ENCODE measurements around the gene ESF1. TPM values are rescaled to one million over a fixed set of nuclear protein-coding genes. Genes with fewer than 3 reads are reported as not detected.

ESF1 gene
- total and polyA plus RNA-seq, 2 of the 8 experiments (the other 6 are each of a cell fraction or from before 2014, with no cell fraction given) = 1.1 to 32.9 TPM

GRCh38 chr20:13708234-13708633, 76.5 kb downstream of the ESF1 start:
- H3K79me1 ChIP-seq (ENCODE audit: low read depth, low read length) = no peaks in the 10 kb centered on the region
- no peak overlapping the region for H2AK5ac ChIP-seq (ENCODE audit: low read depth, low read length)
- ChIA-PET POLR2A (ENCODE audit: partially characterized antibody) (no interaction called here), CTCF (ENCODE audit: partially characterized antibody) (no interaction called here)
- no peak overlapping the region for H2BK20ac ChIP-seq (ENCODE audit: low read length)
- no peak overlapping the region for H2BK5ac ChIP-seq (ENCODE audit: low read depth, low read length)
- no peaks in the 10 kb centered on the region for H3K4me1 ChIP-seq (replicated peaks in 1 of 4; ENCODE audit: control insufficient read depth in 3 of 4, insufficient read depth in 4 of 4, low read length in 3 of 4)
- no peaks in the 10 kb centered on the region for H4K20me1 ChIP-seq (replicated peaks in 1 of 2; ENCODE audit: control insufficient read depth in 1 of 2, insufficient read depth in 2 of 2, low read length in 2 of 2)
- no peak overlapping the region for H2BK12ac ChIP-seq (ENCODE audit: low read depth, low read length)
- no peak overlapping the region for H3K9ac ChIP-seq (replicated peaks in 1 of 4; ENCODE audit: extremely low read depth in 1 of 4, low read depth in 3 of 4, low read length in 3 of 4)
- H2BK15ac ChIP-seq (ENCODE audit: low read length) = no peak overlapping the region
- no peaks in the 10 kb centered on the region for H3K27me3 ChIP-seq (replicated peaks in 1 of 4; ENCODE audit: control insufficient read depth in 3 of 4, extremely low read depth in 1 of 4, insufficient read depth in 3 of 4, low read length in 3 of 4)
- H3K4me2 ChIP-seq (ENCODE audit: insufficient read depth in 1 of 2, low read depth in 2 of 2, low read length in 2 of 2) = no peak overlapping the region
- no peak overlapping the region for H4K8ac ChIP-seq (ENCODE audit: extremely low read depth, insufficient read depth, low read length)
- H3K9me3 ChIP-seq (ENCODE audit: insufficient read depth in 2 of 2, low read depth in 1 of 2, low read length in 1 of 2) = peaks cover 5 to 7% of the 10 kb centered on the region in 2 experiments; a peak in 2 of 4 replicates
- DNase-seq (ENCODE audit: low read depth in 1 of 2, low spot score in 2 of 2) (no peak), FAIRE-seq (no peak)
- H2BK120ac ChIP-seq (replicated peaks; ENCODE audit: low read depth, low read length) = no peak overlapping the region
- no peak overlapping the region for H4K5ac ChIP-seq (ENCODE audit: insufficient read length, low read depth, low read length)
- H4K91ac ChIP-seq (replicated peaks; ENCODE audit: insufficient read length, low read length) = no peak overlapping the region
- no peak overlapping the region for H3K14ac ChIP-seq (ENCODE audit: insufficient read length)
- peaks cover 0 to 13% (median 4%) of the 10 kb centered on the region in 4 experiments; a peak in 3 of 8 replicates for H3K36me3 ChIP-seq (ENCODE audit: control insufficient read depth in 2 of 4, insufficient read depth in 4 of 4, low read length in 3 of 4)
- no peaks in the 10 kb centered on the region for H3K79me2 ChIP-seq (ENCODE audit: control insufficient read depth in 1 of 2, insufficient read depth in 2 of 2, low read length in 2 of 2)
- H3K27ac ChIP-seq (ENCODE audit: low read depth, low read length) = no peak overlapping the region
- H3K4ac ChIP-seq (replicated peaks; ENCODE audit: insufficient read length, low read depth, low read length) = no peak overlapping the region
- H3K56ac ChIP-seq (replicated peaks; ENCODE audit: insufficient read length, low read depth, low read length) = no peak overlapping the region
- no peak overlapping the region for H2AFZ ChIP-seq (ENCODE audit: low read length)
- no peak overlapping the region for H3K4me3 ChIP-seq (ENCODE audit: extremely low read depth in 1 of 4, insufficient read depth in 2 of 4, low read depth in 3 of 4, low read length in 4 of 4)
- H3K18ac ChIP-seq (ENCODE audit: extremely low read depth, low read length) = no peak overlapping the region
- no peaks in the 10 kb centered on the region for H3K23me2 ChIP-seq (ENCODE audit: low read depth, low read length)
- 84% methylated on average over 1 of the region's 1 CpG; no CpG with 5 or more reads in 1 of the 2 experiments for WGBS, 2 experiments (ENCODE audit: extremely low coverage in 1 of 2, insufficient coverage in 1 of 2, insufficient read length in 1 of 2, insufficient replicate concordance in 2 of 2, low coverage in 1 of 2, low lambda C conversion rate in 2 of 2, missing lambda C conversion rate in 1 of 2)
- H3K23ac ChIP-seq (ENCODE audit: insufficient read length) = no peak overlapping the region
- TF ChIP-seq MAFK (IDR thresholded peaks at IDR 0.05; ENCODE audit: low read depth, low read length) = peak; percentile 51; the same call in 1 of the 2 replicates

All from H1 (cell line).